BE2C (cell line): ENCODE results near the gene NRP1.
A peak's percentile ranks its signal among the peaks of the same experiment; 100 is the strongest.

Experiments used
- DNase-seq: peaks from one replicate; pipeline ENCODE4 v3.0.0-alpha.2; 2020
- H3K27me3 ChIP-seq: fragments of 250-450 bp; sonication (Bioruptor Pico); 2 replicates; pipeline ENCODE4 v1.5.1; 2020; ENCODE audit warnings: mild to moderate bottlenecking
- H3K36me3 ChIP-seq: fragments of 250-450 bp; sonication (Bioruptor Pico); 2 replicates; pipeline ENCODE4 v1.5.1; 2020; ENCODE audit warnings: mild to moderate bottlenecking
- H3K4me1 ChIP-seq: fragments of 250-450 bp; sonication (Bioruptor Pico); 2 replicates; pipeline ENCODE4 v1.5.1; 2020
- H3K4me3 ChIP-seq: 2 replicates; pipeline ENCODE4 v1.5.1; 2011; ENCODE audit warnings: low read depth, low read length
- H3K9me3 ChIP-seq: fragments of 250-450 bp; sonication (Bioruptor Pico); 2 replicates; pipeline ENCODE4 v1.5.1; 2020
- TF ChIP-seq, protein P1 (sequence below): IDR thresholded peaks from 2 replicates; pipeline ENCODE4 v1.5.1; 2012; ENCODE audit warnings: mild to moderate bottlenecking, low read depth, low read length

The NRP1 gene

DNA sequence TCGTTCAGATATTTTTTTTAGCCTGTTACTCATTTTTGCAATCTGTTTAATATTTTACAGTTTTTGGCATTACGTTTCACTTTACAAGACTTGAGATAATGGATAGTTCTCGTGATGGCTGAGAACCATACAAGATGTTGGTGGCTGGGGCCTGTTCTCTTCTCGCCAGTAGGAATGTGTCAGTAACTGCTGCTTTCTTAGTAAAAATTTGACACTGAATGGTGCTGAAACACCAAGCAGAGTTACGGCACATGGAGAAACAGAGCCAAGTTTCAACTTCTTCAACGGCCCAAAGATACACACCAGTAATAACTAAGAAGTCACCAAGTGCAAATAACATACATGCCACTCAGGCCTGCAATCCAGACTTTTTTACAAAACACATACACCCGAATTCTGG is 130.4 kb downstream of the NRP1 start:
- peaks cover 9% of the 10 kb centered on the region for H3K4me1 ChIP-seq
- no peaks in the 10 kb centered on the region for H3K9me3 ChIP-seq
- TF ChIP-seq, protein P1, sequence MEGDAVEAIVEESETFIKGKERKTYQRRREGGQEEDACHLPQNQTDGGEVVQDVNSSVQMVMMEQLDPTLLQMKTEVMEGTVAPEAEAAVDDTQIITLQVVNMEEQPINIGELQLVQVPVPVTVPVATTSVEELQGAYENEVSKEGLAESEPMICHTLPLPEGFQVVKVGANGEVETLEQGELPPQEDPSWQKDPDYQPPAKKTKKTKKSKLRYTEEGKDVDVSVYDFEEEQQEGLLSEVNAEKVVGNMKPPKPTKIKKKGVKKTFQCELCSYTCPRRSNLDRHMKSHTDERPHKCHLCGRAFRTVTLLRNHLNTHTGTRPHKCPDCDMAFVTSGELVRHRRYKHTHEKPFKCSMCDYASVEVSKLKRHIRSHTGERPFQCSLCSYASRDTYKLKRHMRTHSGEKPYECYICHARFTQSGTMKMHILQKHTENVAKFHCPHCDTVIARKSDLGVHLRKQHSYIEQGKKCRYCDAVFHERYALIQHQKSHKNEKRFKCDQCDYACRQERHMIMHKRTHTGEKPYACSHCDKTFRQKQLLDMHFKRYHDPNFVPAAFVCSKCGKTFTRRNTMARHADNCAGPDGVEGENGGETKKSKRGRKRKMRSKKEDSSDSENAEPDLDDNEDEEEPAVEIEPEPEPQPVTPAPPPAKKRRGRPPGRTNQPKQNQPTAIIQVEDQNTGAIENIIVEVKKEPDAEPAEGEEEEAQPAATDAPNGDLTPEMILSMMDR = no peak
- no peak overlapping the region for H3K4me3 ChIP-seq
- H3K27me3 ChIP-seq = no peaks in the 10 kb centered on the region
- peaks cover 36% of the 10 kb centered on the region for H3K36me3 ChIP-seq
- no peak for DNase-seq

DNA sequence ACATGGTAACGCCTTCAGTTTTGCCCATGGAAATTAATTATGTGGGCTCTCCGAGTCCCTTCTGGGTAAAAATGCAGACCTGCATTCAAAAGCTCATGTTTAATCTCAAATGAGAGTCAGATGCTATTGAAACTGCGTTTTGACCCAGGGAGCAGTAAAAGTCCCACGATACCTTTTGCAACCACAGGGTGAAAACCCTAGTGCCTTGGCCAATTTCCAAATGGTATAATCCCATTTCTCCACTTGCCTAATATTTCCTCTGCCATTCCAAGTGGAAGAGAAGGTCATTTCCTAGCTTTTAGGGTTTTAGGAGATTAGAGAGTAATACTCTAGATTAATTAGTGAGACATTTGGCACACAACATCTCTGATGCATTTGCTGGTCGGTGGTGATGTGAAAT is 132.5 kb downstream of the NRP1 start:
- Histone ChIP-seq H3K27me3 (no peaks in the 10 kb centered on the region), H3K36me3 (peaks cover 42% of the 10 kb centered on the region), H3K4me3 (no peak overlapping the region), H3K4me1 (peaks cover 9% of the 10 kb centered on the region), H3K9me3 (no peaks in the 10 kb centered on the region)
- TF ChIP-seq, protein P1 = no peak
- no peak for DNase-seq

DNA sequence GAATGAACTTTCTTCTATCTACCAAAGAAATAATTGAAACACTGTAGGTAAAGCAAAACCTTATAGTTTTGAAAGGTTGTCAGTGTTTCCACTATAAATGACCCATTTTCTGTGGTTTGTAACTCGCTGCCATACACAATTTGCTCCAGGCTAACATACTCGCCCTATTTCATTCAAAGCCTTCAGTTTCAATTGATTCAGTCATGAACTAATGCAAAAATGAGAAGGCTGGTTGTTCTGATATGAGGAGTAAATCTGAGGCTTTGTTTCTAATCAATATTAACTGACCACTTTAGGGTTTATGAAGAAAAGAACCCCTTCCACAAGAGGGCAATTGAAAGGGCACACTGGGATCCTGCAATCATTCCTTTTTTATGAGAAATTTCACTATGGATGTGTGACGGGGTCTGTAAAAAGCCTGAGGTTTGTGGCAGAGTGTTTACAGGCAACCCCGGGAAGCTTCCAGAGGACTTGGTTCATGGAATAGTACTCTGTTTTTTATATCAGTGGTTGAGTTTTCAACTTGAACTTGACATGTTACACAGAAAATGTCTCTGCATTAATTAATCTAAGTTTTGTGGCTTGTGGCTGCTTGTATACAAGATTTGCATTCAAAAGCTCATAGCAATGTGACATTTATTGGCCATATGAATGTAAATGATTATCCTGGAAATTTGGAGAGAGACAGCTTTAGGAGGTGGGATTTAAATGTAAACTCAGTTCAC is 133.2 kb downstream of the NRP1 start:
- TF ChIP-seq, protein P1 = no peak
- H3K9me3 ChIP-seq = no peaks in the 10 kb centered on the region
- DNase-seq = no peak
- H3K27me3 ChIP-seq = no peaks in the 10 kb centered on the region
- H3K4me1 ChIP-seq = peaks cover 9% of the 10 kb centered on the region
- no peak overlapping the region for H3K4me3 ChIP-seq
- H3K36me3 ChIP-seq = peaks cover 43% of the 10 kb centered on the region

DNA sequence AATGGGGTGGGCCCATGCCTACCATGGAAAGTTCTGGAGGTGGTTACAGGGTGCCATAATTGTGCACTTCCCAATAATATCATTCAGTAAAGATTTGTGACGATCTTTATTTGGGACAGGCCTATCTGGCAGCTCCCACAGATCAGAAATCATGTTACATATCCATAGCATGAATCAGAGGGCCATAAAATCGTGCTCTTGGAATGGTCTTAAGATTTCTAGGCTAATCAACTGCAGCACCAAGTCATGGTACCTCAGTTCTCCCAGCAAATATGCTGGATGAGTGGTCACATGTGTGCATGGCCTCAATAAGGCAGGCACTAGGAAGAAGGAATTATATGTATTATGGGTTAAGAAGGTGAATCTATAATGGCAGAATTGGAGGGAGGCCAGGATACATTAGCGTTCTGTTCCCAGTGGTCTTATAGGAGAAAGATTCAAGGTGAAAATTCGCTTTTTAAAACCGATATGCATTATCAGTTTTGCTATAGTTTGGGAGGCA is 134.7 kb downstream of the NRP1 start:
- TF ChIP-seq, protein P1 = no peak
- Histone ChIP-seq H3K36me3 (peaks cover 33% of the 10 kb centered on the region), H3K4me1 (peaks cover 9% of the 10 kb centered on the region), H3K4me3 (no peak overlapping the region), H3K9me3 (no peaks in the 10 kb centered on the region), H3K27me3 (no peaks in the 10 kb centered on the region)
- DNase-seq = peak; percentile 34

GRCh38 chr10:33198610-33199009 is 135.9 kb downstream of the NRP1 start:
- H3K4me3 ChIP-seq = no peak overlapping the region
- H3K4me1 ChIP-seq = peaks cover 14% of the 10 kb centered on the region
- H3K9me3 ChIP-seq = no peaks in the 10 kb centered on the region
- TF ChIP-seq, protein P1 = no peak
- no peaks in the 10 kb centered on the region for H3K27me3 ChIP-seq
- H3K36me3 ChIP-seq = peaks cover 36% of the 10 kb centered on the region
- DNase-seq = no peak

- Histone ChIP-seq H3K4me3 (no peak overlapping the region), H3K4me1 (peaks cover 21% of the 10 kb centered on the region), H3K36me3 (peaks cover 32% of the 10 kb centered on the region), H3K27me3 (no peaks in the 10 kb centered on the region), H3K9me3 (no peaks in the 10 kb centered on the region)
- no peak for DNase-seq
- TF ChIP-seq, protein P1 = no peak
Observed at GRCh38 chr10:33196710-33197491, 137.6 kb downstream of the NRP1 start.
